IMR-90 (cell line): Measurements from ENCODE around the gene SEC61A1.

Source experiments
- BHLHE40 ChIP-seq: fragments of 150-350 bp; IDR thresholded peaks from 2 replicates; pipeline ENCODE4 v1.6.1; 2016; ENCODE audit warnings: mild to moderate bottlenecking, low read depth, low read length
- CEBPB ChIP-seq: IDR thresholded peaks from 2 replicates; pipeline ENCODE4 v1.6.1; 2012; ENCODE audit warnings: low read depth, low read length, improper control_type of control experiment
- CHD1 ChIP-seq: IDR thresholded peaks from 2 replicates; pipeline ENCODE4 v1.6.1; 2012; ENCODE audit warnings: low read depth, low read length, improper control_type of control experiment
- CTCF ChIP-seq: conservative IDR thresholded peaks from 2 replicates; pipeline ENCODE4 v1.5.1; 2012; ENCODE audit warnings: mild to moderate bottlenecking, low read depth, low read length, improper control_type of control experiment
- ELK1 ChIP-seq: fragments of 150-350 bp; IDR thresholded peaks from 2 replicates; pipeline ENCODE4 v1.6.1; 2016; ENCODE audit warnings: low read depth, mild to moderate bottlenecking, low read length, moderate library complexity, borderline replicate concordance
- MAFK ChIP-seq: IDR thresholded peaks from 2 replicates; pipeline ENCODE4 v1.6.1; 2012; ENCODE audit warnings: low read depth, low read length, improper control_type of control experiment
- MAZ ChIP-seq: IDR thresholded peaks from 2 replicates; pipeline ENCODE4 v1.6.1; 2012; ENCODE audit warnings: low read depth, mild to moderate bottlenecking, low read length, improper control_type of control experiment, moderate library complexity, borderline replicate concordance
- NFE2L2 ChIP-seq: fragments of 150-350 bp; IDR thresholded peaks from 2 replicates; pipeline ENCODE4 v1.6.1; 2016; ENCODE audit warnings: low read depth, mild to moderate bottlenecking, low read length
- POLR2A ChIP-seq: IDR thresholded peaks from 2 replicates; pipeline ENCODE4 v1.6.1; 2012; ENCODE audit warnings: mild to moderate bottlenecking, low read depth, low read length
- RAD21 ChIP-seq: IDR thresholded peaks from 2 replicates; pipeline ENCODE4 v1.6.1; 2012; ENCODE audit warnings: low read length, improper control_type of control experiment
- RCOR1 ChIP-seq: IDR thresholded peaks from 2 replicates; pipeline ENCODE4 v1.6.1; 2012; ENCODE audit warnings: mild to moderate bottlenecking, low read length, improper control_type of control experiment; ENCODE audit not compliant: insufficient replicate concordance
- RFX5 ChIP-seq: IDR thresholded peaks from 2 replicates; pipeline ENCODE4 v1.8.0; 2012; ENCODE audit warnings: low read depth, mild to moderate bottlenecking, low read length, moderate library complexity
- SMC3 ChIP-seq: fragments of 150-350 bp; IDR thresholded peaks from 2 replicates; pipeline ENCODE4 v1.6.1; 2016; ENCODE audit warnings: low read depth, mild to moderate bottlenecking, antibody characterized with exemption, low read length, moderate library complexity
- TF ChIP-seq, protein P1 (sequence below): fragments of 150-350 bp; IDR thresholded peaks from 2 replicates; pipeline ENCODE4 v1.6.1; 2017; ENCODE audit warnings: mild to moderate bottlenecking, antibody characterized with exemption, low read length, low read depth

DNA sequence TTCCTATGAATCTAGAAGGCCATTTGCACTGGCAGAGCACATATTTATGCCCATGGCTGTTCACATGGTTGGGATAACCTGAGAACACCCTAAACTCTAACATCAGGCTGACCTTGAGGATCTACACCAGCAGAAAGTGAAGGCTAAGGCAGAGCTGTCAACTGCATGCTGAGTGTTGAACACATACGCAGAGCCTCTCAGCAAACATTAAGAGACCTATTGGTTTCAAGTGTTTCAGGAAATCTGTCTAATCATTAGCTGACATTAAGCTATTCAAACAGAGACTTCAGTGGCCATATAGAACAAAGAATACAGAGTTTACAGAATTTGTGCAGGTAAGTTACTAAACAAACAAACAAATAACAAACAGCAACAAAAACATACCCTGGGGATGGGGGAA, 16.1 kb upstream of the SEC61A1 start:
- no peak for TF ChIP-seq CTCF
- TF ChIP-seq POLR2A, result no peak
- no peak for TF ChIP-seq SMC3
- no peak for TF ChIP-seq CEBPB
- TF ChIP-seq RFX5, result no peak
- no peak for TF ChIP-seq RCOR1
- TF ChIP-seq MAZ, result no peak
- TF ChIP-seq, protein P1, sequence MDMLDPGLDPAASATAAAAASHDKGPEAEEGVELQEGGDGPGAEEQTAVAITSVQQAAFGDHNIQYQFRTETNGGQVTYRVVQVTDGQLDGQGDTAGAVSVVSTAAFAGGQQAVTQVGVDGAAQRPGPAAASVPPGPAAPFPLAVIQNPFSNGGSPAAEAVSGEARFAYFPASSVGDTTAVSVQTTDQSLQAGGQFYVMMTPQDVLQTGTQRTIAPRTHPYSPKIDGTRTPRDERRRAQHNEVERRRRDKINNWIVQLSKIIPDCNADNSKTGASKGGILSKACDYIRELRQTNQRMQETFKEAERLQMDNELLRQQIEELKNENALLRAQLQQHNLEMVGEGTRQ, result no peak
- no peak for TF ChIP-seq MAFK
- no peak for TF ChIP-seq CHD1
- TF ChIP-seq RAD21, result no peak
- TF ChIP-seq NFE2L2, result no peak
- no peak for TF ChIP-seq BHLHE40
- no peak for TF ChIP-seq ELK1
